Pericardium fibroblast (primary cell): ENCODE measurements around the gene ELN. TPM values are rescaled to one million over a fixed set of nuclear protein-coding genes. Genes with fewer than 3 reads are reported as not detected.

Experiments
- total RNA-seq: library from RNA; depleted of rRNA; stranded (reverse); fragments of >200 nt; gene quantifications from 2 replicates; pipeline ENCODE4 v1.2.3, GENCODE V29; 2015

ELN gene
- 56.1 and 146 TPM in 2 replicates for total RNA-seq

DNA sequence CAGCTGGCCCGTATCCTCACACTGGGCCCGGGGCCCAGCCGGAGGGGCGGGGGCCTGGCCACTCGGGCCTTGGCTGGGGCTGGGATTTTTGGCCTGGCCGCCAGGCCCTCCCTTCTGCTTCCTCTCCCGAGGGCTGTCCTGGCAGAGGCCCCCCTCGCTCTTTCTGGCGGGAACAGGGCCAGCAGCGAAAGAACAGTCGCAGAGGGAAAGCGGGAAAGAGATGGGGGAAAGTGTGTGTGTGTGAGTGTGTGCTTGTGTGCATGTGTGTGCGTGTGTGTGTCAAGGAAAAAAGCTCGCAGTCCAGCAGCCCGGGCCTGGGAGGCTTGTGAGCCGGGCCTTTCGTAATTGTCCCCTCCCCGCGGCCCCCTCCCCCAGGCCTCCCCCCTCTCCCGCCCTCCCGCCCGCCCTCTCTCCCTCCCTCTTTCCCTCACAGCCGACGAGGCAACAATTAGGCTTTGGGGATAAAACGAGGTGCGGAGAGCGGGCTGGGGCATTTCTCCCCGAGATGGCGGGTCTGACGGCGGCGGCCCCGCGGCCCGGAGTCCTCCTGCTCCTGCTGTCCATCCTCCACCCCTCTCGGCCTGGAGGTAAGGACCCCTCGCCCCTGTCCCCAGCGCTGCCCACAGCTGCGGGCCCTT, at the start of gene ELN:
Gene ELN (plus strand): TSS at position 491 of the 638 bp plus-strand sequence. CDS start 15 bp downstream, at position 506.

DNA sequence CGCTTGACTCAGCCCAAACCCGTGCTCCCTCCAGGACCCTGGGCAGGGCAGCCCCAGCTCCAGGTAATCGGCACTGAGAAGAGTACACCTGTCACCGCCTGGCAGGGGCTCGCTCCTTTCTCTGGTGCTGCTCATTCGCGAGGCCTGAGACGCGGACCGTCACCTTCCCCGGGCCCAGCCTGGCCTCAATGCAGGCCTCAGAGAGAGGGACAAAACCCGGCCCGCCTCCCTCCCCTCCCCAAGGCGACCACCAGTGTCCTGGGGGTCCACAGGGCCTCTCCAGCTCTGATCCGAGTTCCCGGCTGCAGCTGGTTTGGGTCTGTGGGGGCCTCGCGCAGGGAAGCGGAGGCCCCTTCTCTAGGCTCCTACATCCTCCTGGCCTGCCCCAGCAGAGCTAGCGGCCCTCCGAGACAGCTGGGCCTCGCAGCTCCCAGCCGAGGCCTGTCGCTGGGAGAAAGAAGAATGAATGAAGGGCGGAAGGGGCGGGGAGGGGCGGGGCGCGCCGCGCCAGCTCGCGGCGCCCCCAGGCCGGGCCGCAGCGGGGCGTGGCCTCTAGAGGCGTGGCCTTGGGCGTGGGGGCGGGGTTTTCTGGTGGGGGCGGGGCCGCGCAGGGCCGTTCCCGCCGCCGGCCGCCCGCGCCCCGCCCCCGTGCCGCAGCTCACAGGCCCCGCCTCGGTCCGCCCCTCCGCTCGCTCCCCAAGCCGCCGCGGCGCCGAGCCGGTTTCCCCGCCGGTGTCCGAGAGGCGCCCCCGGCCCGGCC, 55.3 kb downstream of the ELN start, which contains the start of gene LIMK1:
Gene LIMK1 (plus strand): TSS at position 688 of the 760 bp plus-strand sequence. CDS start 187 bp downstream, outside the sequence.

Other genes starting within 250 kb of the ELN start
- gene CLDN4, start 197.2 kb upstream of the ELN start, total RNA-seq = 0.23 and 0.68 TPM in 2 replicates
- gene METTL27, start 185.7 kb upstream of the ELN start, total RNA-seq = 1.6 and 7.0 TPM in 2 replicates
- not detected in 2 replicates for gene TMEM270, start 167.0 kb upstream of the ELN start, total RNA-seq
- gene LIMK1, start 55.6 kb downstream of the ELN start, total RNA-seq = 35.9 and 43.7 TPM in 2 replicates
- gene EIF4H, start 146.2 kb downstream of the ELN start, total RNA-seq = 225 and 249 TPM in 2 replicates
- not detected in 2 replicates for gene LAT2, start 181.8 kb downstream of the ELN start, total RNA-seq
- 8.9 and 11.2 TPM in 2 replicates for gene RFC2, start 226.2 kb downstream of the ELN start, total RNA-seq